Keratinocyte (primary cell): ENCODE measurements around the gene FTL. TPM values are rescaled to one million over a fixed set of nuclear protein-coding genes. Genes with fewer than 3 reads are reported as not detected.
"Not testable (repeated sequence)": the region's sequence is repeated elsewhere in the genome, so short reads cannot be mapped to it uniquely, and the experiment has no call there.

Source experiments
- DNase-seq: peaks from one replicate; pipeline ENCODE4 v3.0.0-alpha.2; 2011; ENCODE audit warnings: low read depth, missing footprints, low spot score
- FAIRE-seq: peaks from 2 replicates; lab custom pipeline; 2011; peaks lifted over from hg19 to GRCh38; lab: Jason Lieb, UNC
- H2AFZ ChIP-seq: 2 replicates; pipeline ENCODE4 v1.6.0; 2012; ENCODE audit warnings: low read length, control low read depth, inconsistent platforms; ENCODE audit not compliant: control insufficient read depth
- H3K27ac ChIP-seq: 2 replicates; pipeline ENCODE4 v1.5.1; 2011; ENCODE audit warnings: low read length; ENCODE audit not compliant: control insufficient read depth, insufficient read depth
- H3K27me3 ChIP-seq: 3 replicates; pipeline ENCODE4 v1.6.0; 2011; ENCODE audit warnings: low read length; ENCODE audit not compliant: control insufficient read depth, insufficient read depth; ENCODE audit errors: extremely low read depth
- H3K36me3 ChIP-seq, 2 experiments: 2 replicates in 1 of 2; 3 replicates in 1 of 2; pipeline ENCODE4 v1.5.1; 2011; ENCODE audit warnings: low read length in 2 of 2, mild to moderate bottlenecking in 1 of 2; ENCODE audit not compliant: control insufficient read depth in 2 of 2, insufficient read depth in 2 of 2; ENCODE audit errors: extremely low read depth in 1 of 2
- H3K4me1 ChIP-seq: 3 replicates; pipeline ENCODE4 v1.5.1; 2011; ENCODE audit warnings: low read length; ENCODE audit not compliant: control insufficient read depth, insufficient read depth; ENCODE audit errors: extremely low read depth
- H3K4me2 ChIP-seq: 3 replicates; pipeline ENCODE4 v1.6.0; 2011; ENCODE audit warnings: low read depth, low read length; ENCODE audit not compliant: control insufficient read depth, insufficient read depth; ENCODE audit errors: extremely low read depth
- H3K4me3 ChIP-seq, 3 experiments: fragments of 200-600 bp in 1 of 3; sonication (generic) in 1 of 3; 2 replicates in 2 of 3; 3 replicates in 1 of 3; pipeline ENCODE4 v1.5.1; 2011 to 2016; ENCODE audit warnings: low read length in 3 of 3, mild to moderate bottlenecking in 3 of 3, control low read depth in 2 of 3, inconsistent platforms in 1 of 3, low read depth in 1 of 3, mixed read lengths in 1 of 3, mixed run types in 1 of 3, moderate library complexity in 1 of 3; ENCODE audit not compliant: control insufficient read depth in 2 of 3, insufficient read depth in 2 of 3; ENCODE audit errors: extremely low read depth in 1 of 3
- H3K79me2 ChIP-seq: 2 replicates; pipeline ENCODE4 v1.6.0; 2012; ENCODE audit warnings: low read length; ENCODE audit not compliant: control insufficient read depth, insufficient read depth
- H3K9ac ChIP-seq: 3 replicates; pipeline ENCODE4 v1.6.0; 2011; ENCODE audit warnings: low read length; ENCODE audit not compliant: control insufficient read depth, insufficient read depth; ENCODE audit errors: extremely low read depth
- H3K9me1 ChIP-seq: 3 replicates; pipeline ENCODE4 v1.6.0; 2011; ENCODE audit warnings: low read length; ENCODE audit not compliant: control insufficient read depth, insufficient read depth; ENCODE audit errors: extremely low read depth
- H3K9me3 ChIP-seq: 2 replicates; pipeline ENCODE4 v1.5.1; 2012; ENCODE audit warnings: low read depth, low read length; ENCODE audit not compliant: control insufficient read depth
- H4K20me1 ChIP-seq: 3 replicates; pipeline ENCODE4 v1.6.0; 2011; ENCODE audit warnings: low read length; ENCODE audit not compliant: control insufficient read depth, insufficient read depth; ENCODE audit errors: extremely low read depth
- EZH2 ChIP-seq: IDR thresholded peaks from one replicate; pipeline ENCODE4 v1.6.1; 2012; ENCODE audit warnings: inconsistent platforms, mild to moderate bottlenecking, low read length, moderate library complexity
- dilution Hi-C: fragments of 300-500 bp; cut with MboI; formaldehyde crosslinking; loops from one replicate; pipeline ENCODE4 v1.7.0; 2020; ENCODE audit warnings: low sequenced_read_pairs; ENCODE audit not compliant: extremely low pct_ligation_motif_present
- polyA plus RNA-seq, 5 experiments: library from polyadenylated mRNA; depleted of rRNA in 3 of 5; stranded (reverse) in 3 of 5; stranded (forward) in 1 of 5; unstranded in 1 of 5; fragments of >200 nt; gene quantifications; 1 replicate in 1 of 5; 2 replicates in 3 of 5; 3 replicates in 1 of 5; pipeline versions ENCODE4 v1.2.1 to v1.2.3, GENCODE V29; 2011 to 2012; ENCODE audit warnings: missing spikeins in 2 of 5, low read depth in 1 of 5, low replicate concordance in 1 of 5
- TF ChIP-seq, protein P1 (sequence below), 3 experiments: IDR thresholded peaks in 1 of 3; conservative IDR thresholded peaks in 1 of 3; optimal IDR thresholded peaks in 1 of 3; 2 replicates in 2 of 3; 3 replicates in 1 of 3; pipeline versions ENCODE3 to v1.5.1; 2011; ENCODE audit warnings: low read length in 3 of 3, mild to moderate bottlenecking in 3 of 3, moderate library complexity in 2 of 3, control low read depth in 1 of 3, inconsistent platforms in 1 of 3; ENCODE audit not compliant: insufficient read depth in 2 of 3; ENCODE audit errors: extremely low read depth in 1 of 3

The FTL gene
- polyA plus RNA-seq, 1 donor (not counting 4 experiments of a cell fraction or from before 2014, with no cell fraction given) = 838 TPM

DNA sequence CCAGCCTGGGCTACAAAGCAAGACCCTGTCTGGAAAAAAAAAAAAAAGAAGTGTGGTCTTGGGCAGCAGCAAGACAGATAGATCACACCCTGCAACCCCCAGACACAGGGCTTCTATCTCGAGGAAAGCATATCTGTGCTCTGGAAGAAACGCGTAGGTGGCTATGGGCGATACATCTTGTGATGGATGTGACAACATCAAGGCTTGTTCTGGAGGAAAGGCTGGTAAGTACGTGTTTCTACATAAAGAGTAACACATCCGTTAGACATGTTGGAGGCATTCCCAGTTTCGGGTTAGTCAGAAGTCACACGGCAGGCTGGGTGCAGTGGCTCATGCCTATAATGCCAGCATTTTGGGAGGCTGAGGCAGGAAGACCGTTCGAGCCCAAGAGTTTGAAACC lies 38.2 kb upstream of the FTL start:
- Histone ChIP-seq H3K4me3 (no peak overlapping the region), H3K4me2 (no peak overlapping the region), H3K9ac (peak overlapping the region; percentile 70), H3K79me2 (no peaks in the 10 kb centered on the region), H3K27me3 (no peaks in the 10 kb centered on the region), H3K9me3 (no peaks in the 10 kb centered on the region), H3K36me3 (peaks cover 2 to 6% of the 10 kb centered on the region in 2 experiments), H4K20me1 (no peaks in the 10 kb centered on the region), H3K27ac (peak overlapping the region; percentile 90), H3K4me1 (peaks cover 15% of the 10 kb centered on the region), H2AFZ (no peak overlapping the region), H3K9me1 (no peaks in the 10 kb centered on the region)
- peak; percentile 96 for FAIRE-seq
- TF ChIP-seq, protein P1, sequence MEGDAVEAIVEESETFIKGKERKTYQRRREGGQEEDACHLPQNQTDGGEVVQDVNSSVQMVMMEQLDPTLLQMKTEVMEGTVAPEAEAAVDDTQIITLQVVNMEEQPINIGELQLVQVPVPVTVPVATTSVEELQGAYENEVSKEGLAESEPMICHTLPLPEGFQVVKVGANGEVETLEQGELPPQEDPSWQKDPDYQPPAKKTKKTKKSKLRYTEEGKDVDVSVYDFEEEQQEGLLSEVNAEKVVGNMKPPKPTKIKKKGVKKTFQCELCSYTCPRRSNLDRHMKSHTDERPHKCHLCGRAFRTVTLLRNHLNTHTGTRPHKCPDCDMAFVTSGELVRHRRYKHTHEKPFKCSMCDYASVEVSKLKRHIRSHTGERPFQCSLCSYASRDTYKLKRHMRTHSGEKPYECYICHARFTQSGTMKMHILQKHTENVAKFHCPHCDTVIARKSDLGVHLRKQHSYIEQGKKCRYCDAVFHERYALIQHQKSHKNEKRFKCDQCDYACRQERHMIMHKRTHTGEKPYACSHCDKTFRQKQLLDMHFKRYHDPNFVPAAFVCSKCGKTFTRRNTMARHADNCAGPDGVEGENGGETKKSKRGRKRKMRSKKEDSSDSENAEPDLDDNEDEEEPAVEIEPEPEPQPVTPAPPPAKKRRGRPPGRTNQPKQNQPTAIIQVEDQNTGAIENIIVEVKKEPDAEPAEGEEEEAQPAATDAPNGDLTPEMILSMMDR (optimal IDR thresholded peaks at IDR 0.05 in 1 of 3, IDR thresholded peaks at IDR 0.05 in 1 of 3, conservative IDR thresholded peaks at IDR 0.05 in 1 of 3; ENCODE audit: extremely low read depth in 1 of 3, insufficient read depth in 2 of 3, low read length in 3 of 3) = no peak
- TF ChIP-seq EZH2 = no peak
- dilution Hi-C loops = no loop called here
- peak; percentile 85 for DNase-seq

DNA sequence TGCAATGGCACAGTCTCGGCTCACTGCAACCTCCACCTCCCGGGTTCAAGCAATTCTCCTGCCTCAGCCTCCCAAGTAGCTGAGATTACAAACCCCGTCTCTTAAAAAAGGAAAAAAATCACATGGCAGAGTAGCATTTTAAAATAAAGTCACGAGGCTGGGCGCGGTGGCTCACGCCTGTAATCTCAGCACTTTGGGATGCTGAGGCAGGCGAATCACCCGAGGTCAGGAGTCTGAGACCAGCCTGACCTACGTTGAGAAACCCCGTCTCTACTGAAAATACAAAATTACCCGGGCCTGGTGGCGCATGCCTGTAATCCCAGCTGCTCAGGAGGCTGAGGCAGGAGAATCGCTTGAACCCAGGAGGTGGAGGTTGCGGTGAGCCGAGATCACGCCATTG lies 37.4 kb upstream of the FTL start:
- H3K9me3 ChIP-seq, H3K9me1 ChIP-seq, FAIRE-seq, H3K27me3 ChIP-seq, H3K4me3 ChIP-seq, dilution Hi-C loops, H2AFZ ChIP-seq, H3K9ac ChIP-seq, H3K36me3 ChIP-seq, H4K20me1 ChIP-seq, H3K79me2 ChIP-seq, H3K4me2 ChIP-seq, DNase-seq: not testable (repeated sequence)
- Histone ChIP-seq H3K4me1 (peaks cover 15% of the 10 kb centered on the region), H3K27ac (peak overlapping the region; percentile 90)
